SK-N-SH (cell line): ENCODE measurements around the gene CD74. TPM values are rescaled to one million over a fixed set of nuclear protein-coding genes. Genes with fewer than 3 reads are reported as not detected.

Experiments
- CTCF ChIA-PET: fragments of 300-600, 350-600 bp; formaldehyde crosslinking; extraction: SDS; loops from one replicate; lab custom pipeline; 2021; lab: Yijun Ruan, JAX
- POLR2A ChIA-PET: fragments of 350-600 bp; sonication (Branson Sonifier 250); formaldehyde crosslinking; extraction: SDS; loops from one replicate; lab custom pipeline; 2020; ENCODE audit warnings: antibody characterized with exemption, inconsistent platforms; lab: Yijun Ruan, JAX
- DNase-seq: peaks from one replicate; pipeline ENCODE4 v3.0.0; 2012
- H2AFZ ChIP-seq: fragments of 200-600 bp; sonication (generic); 2 replicates; pipeline ENCODE4 v1.8.1; 2016; ENCODE audit warnings: antibody characterized with exemption, mild to moderate bottlenecking, low read depth
- H3F3A ChIP-seq: fragments of 200-600 bp; sonication (generic); replicated peaks from 2 replicates; pipeline ENCODE3; 2016; ENCODE audit warnings: antibody characterized with exemption, mild to moderate bottlenecking; ENCODE audit not compliant: insufficient read depth
- H3K27ac ChIP-seq, 2 experiments: fragments of 200-500 bp in 1 of 2; fragments of 200-600 bp in 1 of 2; sonication (Bioruptor generic) in 1 of 2; sonication (generic), shearing (Covaris generic) in 1 of 2; 2 replicates each; pipeline versions ENCODE4 v1.5.1 to v1.6.1; 2014 to 2016; ENCODE audit warnings: low read depth in 2 of 2, inconsistent platforms in 1 of 2, low read length in 1 of 2, mild to moderate bottlenecking in 1 of 2, mixed read lengths in 1 of 2
- H3K27me3 ChIP-seq: fragments of 200-600 bp; sonication (generic), shearing (Covaris generic); 2 replicates; pipeline ENCODE4 v1.6.1; 2016; ENCODE audit warnings: mixed run types; ENCODE audit not compliant: insufficient read depth
- H3K36me3 ChIP-seq, 2 experiments: fragments of 200-500 bp in 1 of 2; fragments of 200-600 bp in 1 of 2; sonication (Bioruptor generic) in 1 of 2; sonication (generic) in 1 of 2; replicated peaks in 1 of 2; 2 replicates each; pipeline versions ENCODE3 to v1.5.1; 2014 to 2016; ENCODE audit warnings: low read length in 1 of 2, mild to moderate bottlenecking in 1 of 2; ENCODE audit not compliant: insufficient read depth in 2 of 2, control insufficient read depth in 1 of 2
- H3K4me1 ChIP-seq, 2 experiments: fragments of 200-500 bp in 1 of 2; fragments of 200-600 bp in 1 of 2; sonication (Bioruptor generic) in 1 of 2; sonication (generic), shearing (Covaris generic) in 1 of 2; 2 replicates each; pipeline versions ENCODE4 v1.5.1 to v1.6.1; 2014 to 2016; ENCODE audit warnings: low read depth in 1 of 2, low read length in 1 of 2, mixed run types in 1 of 2; ENCODE audit not compliant: insufficient read depth in 2 of 2, control insufficient read depth in 1 of 2
- H3K4me2 ChIP-seq: fragments of 200-600 bp; sonication (generic), shearing (Covaris generic); 2 replicates; pipeline ENCODE4 v1.6.1; 2017; ENCODE audit warnings: mixed run types
- H3K4me3 ChIP-seq, 2 experiments: fragments of 200-500 bp in 1 of 2; fragments of 200-600 bp in 1 of 2; sonication (Bioruptor generic) in 1 of 2; sonication (generic), shearing (Covaris generic) in 1 of 2; 2 replicates each; pipeline versions ENCODE4 v1.5.1 to v1.8.1; 2014 to 2016; ENCODE audit warnings: low read depth in 2 of 2, inconsistent platforms in 1 of 2, low read length in 1 of 2, mild to moderate bottlenecking in 1 of 2, mixed read lengths in 1 of 2, moderate library complexity in 1 of 2
- H3K79me2 ChIP-seq: fragments of 200-600 bp; sonication (generic); 2 replicates; pipeline ENCODE4 v1.8.1; 2017; ENCODE audit warnings: mild to moderate bottlenecking; ENCODE audit not compliant: insufficient read depth
- H3K9ac ChIP-seq: fragments of 200-600 bp; sonication (generic); 2 replicates; pipeline ENCODE4 v1.6.1; 2017; ENCODE audit warnings: mixed run types
- H3K9me2 ChIP-seq: fragments of 200-600 bp; sonication (generic); 2 replicates; pipeline ENCODE4 v1.6.1; 2017; ENCODE audit warnings: mixed run types
- H3K9me3 ChIP-seq: fragments of 200-600 bp; sonication (generic); 2 replicates; pipeline ENCODE4 v1.6.1; 2017; ENCODE audit warnings: mixed run types, mild to moderate bottlenecking, moderate library complexity
- H4K20me1 ChIP-seq: fragments of 200-600 bp; sonication (generic); 2 replicates; pipeline ENCODE4 v1.6.1; 2017; ENCODE audit warnings: mild to moderate bottlenecking, mixed run types; ENCODE audit not compliant: insufficient read depth
- CTCF ChIP-seq: fragments of 200-600 bp; sonication (generic); IDR thresholded peaks from 2 replicates; pipeline ENCODE4 v1.6.1; 2017; ENCODE audit warnings: antibody characterized with exemption, mild to moderate bottlenecking, moderate library complexity
- USF2 ChIP-seq: fragments of 150-350 bp; IDR thresholded peaks from 2 replicates; pipeline ENCODE4 v1.6.1; 2017; ENCODE audit warnings: antibody characterized with exemption, low read length, low read depth, borderline replicate concordance
- WGBS: methylation state at CpG from one replicate; pipeline ENCODE4 v1.1.6; 2017; ENCODE audit warnings: low lambda C conversion rate; 5-methylcytosine and 5-hydroxymethylcytosine counted together
- polyA plus RNA-seq, 3 experiments: library from polyadenylated mRNA; depleted of rRNA; stranded (reverse); fragments of >200 nt; gene quantifications; 2 replicates each; pipeline ENCODE4 v1.2.3, GENCODE V29; 2012

The CD74 gene
- polyA plus RNA-seq, 1 of the 3 experiments (the other 2 are of a cell fraction): 0.26 TPM

GRCh38 chr5:150398722-150399523 lies 13.8 kb downstream of the CD74 start:
- CTCF ChIA-PET: interaction anchor here (1.1 to 1.9 kb wide), 5 partner anchors 18 to 112 kb away, joined by 3 to 5 read pairs (median 5); no protein-coding TSS in a partner anchor
- Histone ChIP-seq H3K9me3 (no peaks in the 10 kb centered on the region), H3K36me3 (peaks cover 7 to 73% of the 10 kb centered on the region in 2 experiments), H3F3A (peaks cover 7% of the 10 kb centered on the region), H3K27me3 (no peaks in the 10 kb centered on the region), H3K4me1 (peaks cover 0 to 4% of the 10 kb centered on the region in 2 experiments; a peak in 1 of 4 replicates), H3K27ac (no peak overlapping the region), H3K9ac (no peak overlapping the region), H3K4me3 (no peak overlapping the region), H4K20me1 (no peaks in the 10 kb centered on the region), H3K9me2 (no peaks in the 10 kb centered on the region), H3K79me2 (no peaks in the 10 kb centered on the region), H2AFZ (no peak overlapping the region), H3K4me2 (no peak overlapping the region)
- POLR2A ChIA-PET: no interaction called here
- no peak for DNase-seq
- WGBS: 86% methylated on average over 9 of the region's 12 CpGs
- TF ChIP-seq CTCF: peak; percentile 19; the same call in 1 of the 2 replicates
- TF ChIP-seq USF2: no peak

GRCh38 chr5:150397782-150398721 lies 14.7 kb downstream of the CD74 start:
- no peak overlapping the region for H3K27ac ChIP-seq
- H3K9me3 ChIP-seq: no peaks in the 10 kb centered on the region
- H4K20me1 ChIP-seq: no peaks in the 10 kb centered on the region
- H3K4me1 ChIP-seq: peaks cover 0 to 4% of the 10 kb centered on the region in 2 experiments; a peak in 1 of 4 replicates
- no peaks in the 10 kb centered on the region for H3K79me2 ChIP-seq
- no peak overlapping the region for H3K4me3 ChIP-seq
- H2AFZ ChIP-seq: no peak overlapping the region
- ChIA-PET POLR2A (interaction anchor here (1.4 kb wide), 1 partner anchor 38 kb away, joined by 4 read pairs; no protein-coding TSS in a partner anchor), CTCF (interaction anchor here (1.1 to 1.5 kb wide), 5 partner anchors 18 to 113 kb away, joined by 3 to 5 read pairs (median 4); no protein-coding TSS in a partner anchor)
- H3K36me3 ChIP-seq: peaks cover 7 to 79% of the 10 kb centered on the region in 2 experiments
- H3K9me2 ChIP-seq: no peaks in the 10 kb centered on the region
- no peak for TF ChIP-seq USF2
- peak; percentile 16; the same call in 1 of the 2 replicates for TF ChIP-seq CTCF
- peaks cover 5% of the 10 kb centered on the region for H3F3A ChIP-seq
- 94% methylated on average over 12 of the region's 13 CpGs for WGBS
- H3K9ac ChIP-seq: no peak overlapping the region
- no peaks in the 10 kb centered on the region for H3K27me3 ChIP-seq
- H3K4me2 ChIP-seq: no peak overlapping the region
- no peak for DNase-seq
